IMR-90 (cell line): Measurements from ENCODE around the gene ZNF85. TPM values are rescaled to one million over a fixed set of nuclear protein-coding genes. Genes with fewer than 3 reads are reported as not detected.

Source experiments
- ATAC-seq: fragments of 200-7000 bp; cut with Tn5 transposase; 2 replicates; pipeline ENCODE4 v1.9.1; 2020; ENCODE audit warnings: low read depth, mild to moderate bottlenecking, moderate library complexity
- BruUV-seq: library from RNA; stranded (reverse); fragments of 400-500 nt; replicated peaks from 2 replicates; lab custom pipeline; 2021; lab: Mats Ljungman, UMichigan
- CTCF ChIA-PET: fragments of 300-600 bp; formaldehyde crosslinking; extraction: SDS; loops from one replicate; lab custom pipeline; 2021; ENCODE audit warnings: antibody characterized with exemption; lab: Yijun Ruan, JAX
- POLR2A ChIA-PET: fragments of 300-600 bp; sonication (Branson Sonifier 250); formaldehyde crosslinking; loops from one replicate; lab custom pipeline; 2022; ENCODE audit warnings: antibody characterized with exemption; ENCODE audit not compliant: unreplicated experiment; lab: Charles Lee
- DNase-seq: peaks from one replicate; pipeline ENCODE4 v3.0.0; 2013
- H2AFZ ChIP-seq: replicated peaks from 2 replicates; pipeline ENCODE3; 2013; ENCODE audit warnings: low read length, mild to moderate bottlenecking; ENCODE audit not compliant: poor library complexity
- H2AK5ac ChIP-seq: 2 replicates; pipeline ENCODE4 v1.6.1; 2013; ENCODE audit warnings: low read depth, low read length, inconsistent platforms
- H2AK9ac ChIP-seq: replicated peaks from 2 replicates; pipeline ENCODE3; 2013; ENCODE audit warnings: mild to moderate bottlenecking, low read depth, low read length, moderate library complexity; ENCODE audit not compliant: poor library complexity
- H2BK120ac ChIP-seq: 2 replicates; pipeline ENCODE4 v1.6.1; 2013; ENCODE audit warnings: low read depth, low read length, inconsistent platforms
- H2BK15ac ChIP-seq: 3 replicates; pipeline ENCODE4 v1.6.1; 2013; ENCODE audit warnings: low read depth, low read length, inconsistent platforms
- H2BK20ac ChIP-seq: 2 replicates; pipeline ENCODE4 v1.6.1; 2013; ENCODE audit warnings: low read depth, mild to moderate bottlenecking, inconsistent platforms, low read length, moderate library complexity
- H2BK5ac ChIP-seq: 2 replicates; pipeline ENCODE4 v1.6.1; 2013; ENCODE audit warnings: mild to moderate bottlenecking, low read depth, low read length, inconsistent platforms; ENCODE audit not compliant: poor library complexity, severe bottlenecking
- H3K14ac ChIP-seq: replicated peaks from 2 replicates; pipeline ENCODE4 v1.6.1; 2013; ENCODE audit warnings: low read depth, low read length, inconsistent platforms
- H3K18ac ChIP-seq: 2 replicates; pipeline ENCODE4 v1.6.1; 2013; ENCODE audit warnings: low read depth, low read length, control low read depth
- H3K23ac ChIP-seq: 2 replicates; pipeline ENCODE4 v1.6.1; 2013; ENCODE audit warnings: low read depth, low read length, inconsistent platforms
- H3K27ac ChIP-seq: 2 replicates; pipeline ENCODE4 v1.5.1; 2013; ENCODE audit warnings: mild to moderate bottlenecking, control low read depth, low read length; ENCODE audit not compliant: insufficient read depth
- H3K27me3 ChIP-seq: 2 replicates; pipeline ENCODE4 v1.6.1; 2013; ENCODE audit warnings: low read length; ENCODE audit not compliant: control insufficient read depth, insufficient read depth
- H3K36me3 ChIP-seq: 2 replicates; pipeline ENCODE4 v1.6.1; 2013; ENCODE audit warnings: low read length, mixed read lengths; ENCODE audit not compliant: control insufficient read depth, insufficient read depth
- H3K4ac ChIP-seq: 2 replicates; pipeline ENCODE4 v1.6.1; 2013; ENCODE audit warnings: low read depth, low read length, inconsistent platforms
- H3K4me1 ChIP-seq: 2 replicates; pipeline ENCODE4 v1.6.1; 2013; ENCODE audit warnings: low read length, mixed read lengths; ENCODE audit not compliant: control insufficient read depth, insufficient read depth
- H3K4me2 ChIP-seq: 2 replicates; pipeline ENCODE4 v1.6.1; 2013; ENCODE audit warnings: low read depth, mild to moderate bottlenecking, control low read depth, low read length, moderate library complexity
- H3K4me3 ChIP-seq: 2 replicates; pipeline ENCODE4 v1.5.1; 2013; ENCODE audit warnings: low read depth, mild to moderate bottlenecking, control low read depth, low read length, moderate library complexity; ENCODE audit not compliant: insufficient read depth
- H3K56ac ChIP-seq: 2 replicates; pipeline ENCODE4 v1.6.1; 2013; ENCODE audit warnings: low read length, inconsistent platforms; ENCODE audit not compliant: insufficient read depth; ENCODE audit errors: extremely low read depth
- H3K79me1 ChIP-seq, 2 experiments: 2 replicates each; pipeline ENCODE4 v1.6.1; 2013; ENCODE audit warnings: low read length in 2 of 2, inconsistent platforms in 1 of 2, low read depth in 1 of 2
- H3K9ac ChIP-seq: 2 replicates; pipeline ENCODE4 v1.6.1; 2013; ENCODE audit warnings: low read depth, low read length, control low read depth
- H3K9me1 ChIP-seq: 2 replicates; pipeline ENCODE4 v1.6.1; 2013; ENCODE audit warnings: low read length, inconsistent platforms; ENCODE audit not compliant: insufficient read depth
- H3K9me3 ChIP-seq: 2 replicates; pipeline ENCODE4 v1.6.1; 2013; ENCODE audit warnings: low read length; ENCODE audit not compliant: control insufficient read depth, insufficient read depth
- H4K20me1 ChIP-seq: 2 replicates; pipeline ENCODE4 v1.6.1; 2013; ENCODE audit warnings: low read length, inconsistent platforms; ENCODE audit not compliant: insufficient read depth
- H4K5ac ChIP-seq: 2 replicates; pipeline ENCODE4 v1.6.1; 2013; ENCODE audit warnings: mild to moderate bottlenecking, low read depth, low read length, control low read depth
- H4K8ac ChIP-seq, 2 experiments: 2 replicates each; pipeline ENCODE4 v1.6.1; 2013; ENCODE audit warnings: low read depth in 2 of 2, low read length in 2 of 2, control low read depth in 1 of 2, inconsistent platforms in 1 of 2
- H4K91ac ChIP-seq: 2 replicates; pipeline ENCODE4 v1.6.1; 2013; ENCODE audit warnings: low read depth, low read length, inconsistent platforms; ENCODE audit not compliant: insufficient read depth
- BHLHE40 ChIP-seq: fragments of 150-350 bp; IDR thresholded peaks from 2 replicates; pipeline ENCODE4 v1.6.1; 2016; ENCODE audit warnings: mild to moderate bottlenecking, low read depth, low read length
- CEBPB ChIP-seq: IDR thresholded peaks from 2 replicates; pipeline ENCODE4 v1.6.1; 2012; ENCODE audit warnings: low read depth, low read length, improper control_type of control experiment
- MAFK ChIP-seq: IDR thresholded peaks from 2 replicates; pipeline ENCODE4 v1.6.1; 2012; ENCODE audit warnings: low read depth, low read length, improper control_type of control experiment
- MAZ ChIP-seq: IDR thresholded peaks from 2 replicates; pipeline ENCODE4 v1.6.1; 2012; ENCODE audit warnings: low read depth, mild to moderate bottlenecking, low read length, improper control_type of control experiment, moderate library complexity, borderline replicate concordance
- MXI1 ChIP-seq: IDR thresholded peaks from 2 replicates; pipeline ENCODE4 v1.6.1; 2012; ENCODE audit warnings: low read depth, mild to moderate bottlenecking, low read length, moderate library complexity, borderline replicate concordance
- POLR2A ChIP-seq: IDR thresholded peaks from 2 replicates; pipeline ENCODE4 v1.6.1; 2012; ENCODE audit warnings: mild to moderate bottlenecking, low read depth, low read length
- RAD21 ChIP-seq: IDR thresholded peaks from 2 replicates; pipeline ENCODE4 v1.6.1; 2012; ENCODE audit warnings: low read length, improper control_type of control experiment
- RCOR1 ChIP-seq: IDR thresholded peaks from 2 replicates; pipeline ENCODE4 v1.6.1; 2012; ENCODE audit warnings: mild to moderate bottlenecking, low read length, improper control_type of control experiment; ENCODE audit not compliant: insufficient replicate concordance
- RFX5 ChIP-seq: IDR thresholded peaks from 2 replicates; pipeline ENCODE4 v1.8.0; 2012; ENCODE audit warnings: low read depth, mild to moderate bottlenecking, low read length, moderate library complexity
- SMC3 ChIP-seq: fragments of 150-350 bp; IDR thresholded peaks from 2 replicates; pipeline ENCODE4 v1.6.1; 2016; ENCODE audit warnings: low read depth, mild to moderate bottlenecking, antibody characterized with exemption, low read length, moderate library complexity
- WGBS, 2 experiments: methylation state at CpG; one replicate each; pipeline versions ENCODE4 v1.1.5 to v1.1.7; 2013; ENCODE audit warnings: missing lambda C conversion rate in 2 of 2; ENCODE audit not compliant: insufficient read length in 1 of 2; ENCODE audit errors: extremely low coverage in 2 of 2; 5-methylcytosine and 5-hydroxymethylcytosine counted together
- dilution Hi-C: fragments of 300-500 bp; cut with HindIII; formaldehyde crosslinking; loops from one replicate; pipeline ENCODE4 v1.14.3; 2018; ENCODE audit warnings: low sequenced_read_pairs; ENCODE audit not compliant: unreplicated experiment
- in situ Hi-C: fragments of 300-500 bp; cut with MboI; formaldehyde crosslinking; loops from 3 replicates; pipeline ENCODE4 v1.14.3; 2019; ENCODE audit warnings: low sequenced_read_pairs, inconsistent platforms, mixed read lengths
- intact Hi-C: fragments of 100-400 bp; cut with micrococcal nuclease; formaldehyde crosslinking; loops from 2 replicates; pipeline ENCODE4 v1.10.0; 2022
- polyA plus RNA-seq, 3 experiments: library from polyadenylated mRNA; depleted of rRNA; stranded (reverse); fragments of >200 nt; gene quantifications; 2 replicates each; pipeline ENCODE4 v1.2.3, GENCODE V29; 2012; ENCODE audit warnings: low replicate concordance in 1 of 3
- total RNA-seq: library from RNA; depleted of rRNA; stranded (reverse); fragments of >200 nt; gene quantifications from 2 replicates; pipeline ENCODE4 v1.2.3, GENCODE V29; 2012
- TF ChIP-seq, protein P1 (sequence below): fragments of 150-350 bp; IDR thresholded peaks from 2 replicates; pipeline ENCODE4 v1.6.1; 2017; ENCODE audit warnings: mild to moderate bottlenecking, antibody characterized with exemption, low read length, low read depth
- TF ChIP-seq, protein P2 (sequence below): fragments of 150-350 bp; IDR thresholded peaks from 2 replicates; pipeline ENCODE4 v1.6.1; 2016; ENCODE audit warnings: low read depth, mild to moderate bottlenecking, low read length, moderate library complexity, borderline replicate concordance
- TF ChIP-seq, protein P3 (sequence below): conservative IDR thresholded peaks from 2 replicates; pipeline ENCODE4 v1.5.1; 2012; ENCODE audit warnings: mild to moderate bottlenecking, low read depth, low read length, improper control_type of control experiment

ZNF85 gene
- total and polyA plus RNA-seq, 2 of the 4 experiments (the other 2 are of a cell fraction) = 3.1 to 5.9 TPM

DNA sequence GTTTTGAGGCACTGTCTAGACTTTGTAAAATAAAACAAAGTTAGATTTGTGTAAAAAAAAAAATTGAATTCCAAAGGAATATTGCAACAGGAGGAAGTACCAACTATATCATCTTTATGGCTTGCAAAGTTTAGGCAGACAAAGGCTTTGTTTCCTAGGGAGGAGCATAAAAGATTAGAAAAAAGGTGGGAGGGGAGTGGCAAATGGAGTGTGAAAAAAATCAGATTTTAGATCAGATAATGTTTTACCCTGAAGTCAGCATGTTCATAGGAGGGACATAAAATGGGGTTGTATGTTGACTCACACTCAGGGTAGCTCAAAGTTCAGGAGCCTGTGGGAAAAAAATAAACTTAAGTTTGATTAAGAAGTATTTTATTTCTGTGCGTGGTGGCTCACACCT, 3.7 kb downstream of the ZNF85 start:
- H3K23ac ChIP-seq = no peak overlapping the region
- no peak overlapping the region for H2AK5ac ChIP-seq
- no peak overlapping the region for H2BK5ac ChIP-seq
- H2BK20ac ChIP-seq = no peak overlapping the region
- DNase-seq = no peak
- no peak overlapping the region for H3K27ac ChIP-seq
- H2AK9ac ChIP-seq = no peak overlapping the region
- H4K20me1 ChIP-seq = no peaks in the 10 kb centered on the region; the same call in 1 of the 2 replicates
- TF ChIP-seq CEBPB (no peak), SMC3 (no peak), MAFK (no peak), BHLHE40 (no peak), MXI1 (no peak), RCOR1 (no peak), RAD21 (no peak), POLR2A (no peak), MAZ (no peak), RFX5 (no peak)
- TF ChIP-seq, protein P1, sequence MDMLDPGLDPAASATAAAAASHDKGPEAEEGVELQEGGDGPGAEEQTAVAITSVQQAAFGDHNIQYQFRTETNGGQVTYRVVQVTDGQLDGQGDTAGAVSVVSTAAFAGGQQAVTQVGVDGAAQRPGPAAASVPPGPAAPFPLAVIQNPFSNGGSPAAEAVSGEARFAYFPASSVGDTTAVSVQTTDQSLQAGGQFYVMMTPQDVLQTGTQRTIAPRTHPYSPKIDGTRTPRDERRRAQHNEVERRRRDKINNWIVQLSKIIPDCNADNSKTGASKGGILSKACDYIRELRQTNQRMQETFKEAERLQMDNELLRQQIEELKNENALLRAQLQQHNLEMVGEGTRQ = no peak
- TF ChIP-seq, protein P2, sequence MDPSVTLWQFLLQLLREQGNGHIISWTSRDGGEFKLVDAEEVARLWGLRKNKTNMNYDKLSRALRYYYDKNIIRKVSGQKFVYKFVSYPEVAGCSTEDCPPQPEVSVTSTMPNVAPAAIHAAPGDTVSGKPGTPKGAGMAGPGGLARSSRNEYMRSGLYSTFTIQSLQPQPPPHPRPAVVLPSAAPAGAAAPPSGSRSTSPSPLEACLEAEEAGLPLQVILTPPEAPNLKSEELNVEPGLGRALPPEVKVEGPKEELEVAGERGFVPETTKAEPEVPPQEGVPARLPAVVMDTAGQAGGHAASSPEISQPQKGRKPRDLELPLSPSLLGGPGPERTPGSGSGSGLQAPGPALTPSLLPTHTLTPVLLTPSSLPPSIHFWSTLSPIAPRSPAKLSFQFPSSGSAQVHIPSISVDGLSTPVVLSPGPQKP = no peak
- TF ChIP-seq, protein P3, sequence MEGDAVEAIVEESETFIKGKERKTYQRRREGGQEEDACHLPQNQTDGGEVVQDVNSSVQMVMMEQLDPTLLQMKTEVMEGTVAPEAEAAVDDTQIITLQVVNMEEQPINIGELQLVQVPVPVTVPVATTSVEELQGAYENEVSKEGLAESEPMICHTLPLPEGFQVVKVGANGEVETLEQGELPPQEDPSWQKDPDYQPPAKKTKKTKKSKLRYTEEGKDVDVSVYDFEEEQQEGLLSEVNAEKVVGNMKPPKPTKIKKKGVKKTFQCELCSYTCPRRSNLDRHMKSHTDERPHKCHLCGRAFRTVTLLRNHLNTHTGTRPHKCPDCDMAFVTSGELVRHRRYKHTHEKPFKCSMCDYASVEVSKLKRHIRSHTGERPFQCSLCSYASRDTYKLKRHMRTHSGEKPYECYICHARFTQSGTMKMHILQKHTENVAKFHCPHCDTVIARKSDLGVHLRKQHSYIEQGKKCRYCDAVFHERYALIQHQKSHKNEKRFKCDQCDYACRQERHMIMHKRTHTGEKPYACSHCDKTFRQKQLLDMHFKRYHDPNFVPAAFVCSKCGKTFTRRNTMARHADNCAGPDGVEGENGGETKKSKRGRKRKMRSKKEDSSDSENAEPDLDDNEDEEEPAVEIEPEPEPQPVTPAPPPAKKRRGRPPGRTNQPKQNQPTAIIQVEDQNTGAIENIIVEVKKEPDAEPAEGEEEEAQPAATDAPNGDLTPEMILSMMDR = no peak
- H4K91ac ChIP-seq = no peak overlapping the region
- no peak overlapping the region for H3K4me2 ChIP-seq
- H2BK15ac ChIP-seq = no peak overlapping the region
- ChIA-PET POLR2A (no interaction called here), CTCF (no interaction called here)
- H3K4me1 ChIP-seq = no peaks in the 10 kb centered on the region
- no peak overlapping the region for H3K4ac ChIP-seq
- H3K18ac ChIP-seq = no peak overlapping the region
- H3K9ac ChIP-seq = no peak overlapping the region
- in situ Hi-C loops = no loop called here
- WGBS, 2 experiments = no CpG with 5 or more reads among the region's 1 CpG
- no TSS peak for BruUV-seq
- intact Hi-C loops = no loop called here
- no peak overlapping the region for H2AFZ ChIP-seq
- no peak overlapping the region for H3K4me3 ChIP-seq
- H3K9me1 ChIP-seq = no peaks in the 10 kb centered on the region
- no peak overlapping the region for H2BK120ac ChIP-seq
- H4K8ac ChIP-seq = no peak overlapping the region
- H3K27me3 ChIP-seq = no peaks in the 10 kb centered on the region
- no peak overlapping the region for H3K14ac ChIP-seq
- H3K9me3 ChIP-seq = no peaks in the 10 kb centered on the region
- peaks cover 6 to 7% of the 10 kb centered on the region in 2 experiments; a peak in 3 of 4 replicates for H3K79me1 ChIP-seq
- H3K56ac ChIP-seq = no peak overlapping the region
- H4K5ac ChIP-seq = no peak overlapping the region
- no peak for ATAC-seq
- dilution Hi-C loops = no loop called here
- H3K36me3 ChIP-seq = no peaks in the 10 kb centered on the region; the same call in 1 of the 2 replicates
